B cell (primary cell): ENCODE measurements around the gene CEACAM19. TPM values are rescaled to one million over a fixed set of nuclear protein-coding genes. Genes with fewer than 3 reads are reported as not detected.

Source experiments
- ATAC-seq: fragments of 200-7000 bp; cut with Tn5 transposase; one replicate; pipeline ENCODE4 v1.10.0; 2021; ENCODE audit warnings: low read depth, mild to moderate bottlenecking, moderate number of reproducible peaks, moderate library complexity
- CTCF ChIA-PET: fragments of 350-600 bp; sonication (Branson Sonifier 250); formaldehyde crosslinking; loops from one replicate; lab custom pipeline; 2021; ENCODE audit warnings: antibody characterized with exemption, inconsistent platforms; lab: Charles Lee
- POLR2A ChIA-PET: fragments of 350-600 bp; sonication (Branson Sonifier 250); formaldehyde crosslinking; loops from one replicate; lab custom pipeline; 2021; ENCODE audit warnings: antibody characterized with exemption; lab: Charles Lee
- DNase-seq: peaks from one replicate; pipeline ENCODE4 v3.0.0; 2013
- H2AFZ ChIP-seq: 2 replicates; pipeline ENCODE4 v1.6.1; 2012; ENCODE audit warnings: mild to moderate bottlenecking, low read depth, low read length; ENCODE audit not compliant: insufficient read depth, poor library complexity, severe bottlenecking
- H3K27ac ChIP-seq, 2 donors: 1 replicate in 1 of 2; 2 replicates in 1 of 2; pipeline ENCODE4 v1.5.1; 2012 to 2013; ENCODE audit warnings: low read length in 2 of 2, mild to moderate bottlenecking in 2 of 2, moderate library complexity in 1 of 2
- H3K27me3 ChIP-seq, 4 experiments: fragments of 200-600 bp in 1 of 4; sonication (generic) in 1 of 4; replicated peaks in 1 of 4; 1 replicate in 2 of 4; 2 replicates in 2 of 4; pipeline versions ENCODE4 v1.6.1 to v1.7.0; 2013 to 2016; ENCODE audit warnings: low read length in 3 of 4, mild to moderate bottlenecking in 2 of 4, mixed read lengths in 1 of 4, moderate library complexity in 1 of 4; ENCODE audit not compliant: insufficient read depth in 4 of 4, control insufficient read depth in 3 of 4; ENCODE audit errors: control extremely low read depth in 1 of 4
- H3K36me3 ChIP-seq, 2 experiments: replicated peaks in 1 of 2; 1 replicate in 1 of 2; 2 replicates in 1 of 2; pipeline versions ENCODE4 v1.6.1 to v1.7.1; 2013; ENCODE audit warnings: low read length in 1 of 2; ENCODE audit not compliant: insufficient read depth in 2 of 2, control insufficient read depth in 1 of 2; ENCODE audit errors: control extremely low read depth in 1 of 2, extremely low read depth in 1 of 2
- H3K4me1 ChIP-seq, 2 donors: fragments of 200-600 bp in 1 of 2; sonication (generic) in 1 of 2; 1 replicate in 1 of 2; 2 replicates in 1 of 2; pipeline versions ENCODE4 v1.5.1 to v1.6.1; 2013 to 2017; ENCODE audit warnings: low read length in 2 of 2; ENCODE audit not compliant: control insufficient read depth in 2 of 2, insufficient read depth in 2 of 2
- H3K4me2 ChIP-seq: replicated peaks from 2 replicates; pipeline ENCODE3; 2012; ENCODE audit warnings: mild to moderate bottlenecking, low read depth, low read length; ENCODE audit not compliant: poor library complexity, severe bottlenecking
- H3K4me3 ChIP-seq, 5 experiments: fragments of 200-600 bp in 1 of 5; sonication (generic) in 1 of 5; 1 replicate in 3 of 5; 2 replicates in 2 of 5; pipeline versions ENCODE4 v1.5.1 to v1.7.0; 2011 to 2016; ENCODE audit warnings: low read length in 4 of 5, mild to moderate bottlenecking in 4 of 5, low read depth in 2 of 5, control low read depth in 1 of 5, moderate library complexity in 1 of 5; ENCODE audit not compliant: insufficient read depth in 1 of 5; ENCODE audit errors: control extremely low read depth in 1 of 5, extremely low read depth in 1 of 5
- H3K79me2 ChIP-seq: fragments of 200-600 bp; sonication (generic); one replicate; pipeline ENCODE4 v1.6.0; 2016; ENCODE audit warnings: low read length; ENCODE audit not compliant: control insufficient read depth, insufficient read depth
- H3K9ac ChIP-seq: fragments of 200-600 bp; sonication (generic); 2 replicates; pipeline ENCODE4 v1.6.1; 2017; ENCODE audit warnings: mild to moderate bottlenecking, low read length, moderate library complexity
- H3K9me3 ChIP-seq, 3 donors: one replicate each; pipeline versions ENCODE4 v1.6.1 to v1.7.1; 2013; ENCODE audit warnings: low read length in 2 of 3; ENCODE audit not compliant: control insufficient read depth in 2 of 3, insufficient read depth in 1 of 3; ENCODE audit errors: control extremely low read depth in 1 of 3
- H4K20me1 ChIP-seq: 2 replicates; pipeline ENCODE4 v1.6.0; 2012; ENCODE audit warnings: mild to moderate bottlenecking, low read length; ENCODE audit not compliant: insufficient read depth, control insufficient read depth, poor library complexity, severe bottlenecking
- H3K27ac Mint-ChIP-seq: one replicate; pipeline ENCODE4 v1.8.0; 2021; ENCODE audit warnings: mixed read lengths
- H3K27me3 Mint-ChIP-seq: one replicate; pipeline ENCODE4 v1.8.0; 2021; ENCODE audit warnings: mixed read lengths
- H3K4me1 Mint-ChIP-seq: one replicate; pipeline ENCODE4 v1.8.0; 2021; ENCODE audit warnings: mixed read lengths
- H3K4me3 Mint-ChIP-seq: one replicate; pipeline ENCODE4 v1.8.0; 2021; ENCODE audit warnings: mixed read lengths
- H3K9me3 Mint-ChIP-seq: one replicate; pipeline ENCODE4 v1.8.0; 2022; ENCODE audit warnings: mixed read lengths; ENCODE audit not compliant: insufficient read depth
- CTCF ChIP-seq: fragments of 200-600 bp; IDR thresholded peaks from one replicate; pipeline ENCODE4 v1.8.0; 2022; ENCODE audit warnings: antibody characterized with exemption, mild to moderate bottlenecking
- EZH2 ChIP-seq: IDR thresholded peaks from 2 replicates; pipeline ENCODE4 v1.6.1; 2012; ENCODE audit warnings: borderline replicate concordance, low read depth, mild to moderate bottlenecking, moderate library complexity, low read length; ENCODE audit not compliant: insufficient read depth, poor library complexity, severe bottlenecking
- WGBS: methylation state at CpG from one replicate; pipeline ENCODE4 v1.1.5; 2013; ENCODE audit warnings: missing lambda C conversion rate; ENCODE audit not compliant: insufficient coverage; 5-methylcytosine and 5-hydroxymethylcytosine counted together
- intact Hi-C: fragments of 100-400 bp; cut with micrococcal nuclease; formaldehyde crosslinking; loops from one replicate; pipeline ENCODE4 v1.10.0; 2022
- polyA plus RNA-seq: library from polyadenylated mRNA; depleted of rRNA; stranded (reverse); fragments of >200 nt; gene quantifications from 2 replicates; pipeline ENCODE4 v1.2.3, GENCODE V29; 2012
- total RNA-seq, 2 donors: library from RNA; stranded (reverse); fragments of 120-200 nt in 1 of 2; gene quantifications; 1 replicate in 1 of 2; 2 replicates in 1 of 2; pipeline versions ENCODE4 v1.2.3 to v1.2.4, GENCODE V29; 2013 to 2022

The CEACAM19 gene
- total and polyA plus RNA-seq, 2 donors (not counting 1 experiment from before 2014, with no cell fraction given), result not detected

- H3K4me3 ChIP-seq, result no peak overlapping the region
- Mint-ChIP-seq H3K4me1 (peaks cover 18% of the 10 kb centered on the region), H3K9me3 (no peaks in the 10 kb centered on the region), H3K4me3 (peak overlapping the region; percentile 41), H3K27ac (peak overlapping the region; percentile 8), H3K27me3 (peaks cover 22% of the 10 kb centered on the region)
- H3K9me3 ChIP-seq, result no peaks in the 10 kb centered on the region
- H4K20me1 ChIP-seq, result no peaks in the 10 kb centered on the region
- H3K79me2 ChIP-seq, result no peaks in the 10 kb centered on the region
- peak overlapping the region; percentile 46 for H3K4me2 ChIP-seq
- POLR2A ChIA-PET, result interaction anchor here (0.7 kb wide), 1 partner anchor 38 kb away, joined by 8 read pairs; no protein-coding TSS in a partner anchor
- DNase-seq (no peak), ATAC-seq (peak; percentile 26)
- H2AFZ ChIP-seq, result no peak overlapping the region
- peaks cover 8 to 25% of the 10 kb centered on the region in 2 donors for H3K4me1 ChIP-seq
- H3K27ac ChIP-seq, result no peak overlapping the region
- no peak for TF ChIP-seq CTCF
- no peak for TF ChIP-seq EZH2
- WGBS, result 38% methylated on average over 13 of the region's 25 CpGs
- no peaks in the 10 kb centered on the region for H3K36me3 ChIP-seq
- CTCF ChIA-PET, result interaction anchor here (1.2 kb wide), 1 partner anchor 85 kb away, joined by 4 read pairs; no protein-coding TSS in a partner anchor
- intact Hi-C loops, result loop anchor here (5.0 kb wide), 1 partner anchor 37 kb away; no protein-coding TSS in a partner anchor
- H3K27me3 ChIP-seq, result peaks cover 0 to 11% (median 0%) of the 10 kb centered on the region in 4 experiments
- no peak overlapping the region for H3K9ac ChIP-seq
These were observed 13.9 kb downstream of the CEACAM19 start for GRCh38 chr19:44684892-44685863.
